GM18499 (cell line): ENCODE measurements around the gene ZNF467.

ENCODE experiments used
- ATAC-seq: cut with Tn5 transposase; IDR thresholded peaks from one replicate; pipeline ENCODE4 v1.9.1; 2021; ENCODE audit warnings: moderate number of reproducible peaks; ENCODE audit not compliant: insufficient read depth, unreplicated experiment

Gene ZNF467

DNA sequence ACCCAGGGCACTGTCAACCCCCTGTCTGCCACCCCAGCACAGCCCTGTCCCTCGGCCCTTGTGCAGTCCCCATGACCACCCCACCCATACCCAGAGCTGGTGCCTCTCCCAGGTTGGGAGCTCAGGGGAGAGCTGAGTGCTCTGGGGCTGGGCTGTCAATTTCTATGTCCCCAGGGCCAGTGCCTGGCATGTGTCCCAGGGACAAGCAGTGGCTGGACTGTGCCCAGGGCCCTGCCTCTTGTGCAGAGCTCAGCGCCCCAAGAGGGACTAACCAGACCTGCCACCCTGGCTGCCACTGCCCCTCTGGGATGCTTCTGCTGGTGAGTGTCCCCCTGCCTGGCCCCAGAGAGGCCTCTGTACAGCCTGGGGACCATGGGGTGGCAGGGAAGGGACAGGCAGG lies 35.8 kb upstream of the ZNF467 start:
- no peak for ATAC-seq

- no peak for ATAC-seq
These were observed 34.9 kb upstream of the ZNF467 start for GRCh38 chr7:149808311-149808710.

DNA sequence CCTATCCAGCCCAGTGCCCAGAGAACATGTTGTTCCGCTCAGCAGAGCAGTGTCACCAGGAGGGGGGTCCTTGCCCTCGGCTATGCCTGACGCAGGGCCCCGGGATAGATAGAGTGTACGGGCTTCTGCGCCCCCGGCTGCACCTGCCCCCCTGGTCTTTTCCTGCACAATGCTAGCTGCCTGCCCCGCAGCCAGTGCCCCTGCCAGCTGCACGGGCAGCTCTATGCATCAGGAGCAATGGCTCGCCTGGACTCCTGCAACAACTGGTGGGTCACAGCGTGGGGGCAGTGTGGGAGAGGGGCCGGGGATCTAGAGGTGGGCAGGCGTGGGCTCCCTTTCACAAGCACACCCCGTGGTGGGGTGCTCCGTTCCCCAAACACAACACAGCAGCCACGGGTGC lies 33.3 kb upstream of the ZNF467 start:
- no peak for ATAC-seq

DNA sequence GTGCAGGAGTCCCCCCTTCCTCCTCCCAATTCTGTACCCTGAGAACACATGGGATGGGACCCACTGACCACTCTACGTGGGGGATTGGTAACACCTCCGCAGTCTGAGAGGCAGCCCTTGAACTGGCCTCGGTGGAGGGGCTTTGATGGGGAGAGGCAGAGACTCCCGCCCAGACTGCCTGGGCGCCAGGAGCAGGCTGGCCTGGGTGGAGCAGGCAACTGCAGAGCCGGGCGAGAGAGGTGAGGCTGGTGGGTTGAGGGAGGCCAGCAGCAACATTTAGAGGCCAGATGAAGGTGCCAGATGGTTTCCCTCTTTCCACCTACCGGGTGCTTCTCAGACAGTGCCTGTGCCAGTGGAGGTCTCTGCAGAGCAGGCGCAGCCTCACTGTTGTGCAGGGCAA lies 30.7 kb upstream of the ZNF467 start:
- no peak for ATAC-seq

DNA sequence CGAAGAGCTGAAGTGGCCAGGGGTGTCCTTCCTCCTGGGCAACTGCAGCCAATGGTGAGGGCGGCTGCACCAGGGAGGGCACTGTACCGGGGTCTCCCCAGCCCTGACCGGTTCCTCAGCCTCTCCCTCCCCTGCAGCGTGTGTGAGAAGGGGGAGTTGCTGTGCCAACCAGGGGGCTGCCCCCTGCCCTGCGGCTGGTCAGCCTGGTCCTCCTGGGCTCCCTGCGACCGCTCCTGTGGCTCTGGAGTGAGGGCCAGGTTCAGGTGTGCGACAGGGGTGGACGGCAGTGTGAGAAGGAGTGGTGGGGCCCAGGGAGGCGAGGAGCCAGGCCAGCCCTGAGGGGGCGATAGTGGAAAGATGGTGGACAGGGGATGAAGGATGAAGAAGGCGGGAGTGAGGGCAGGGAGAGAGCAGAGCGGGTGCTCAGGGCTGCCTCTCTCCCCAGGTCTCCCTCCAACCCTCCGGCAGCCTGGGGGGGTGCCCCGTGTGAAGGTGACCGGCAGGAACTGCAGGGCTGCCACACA lies 30.2 kb upstream of the ZNF467 start:
- no peak for ATAC-seq

DNA sequence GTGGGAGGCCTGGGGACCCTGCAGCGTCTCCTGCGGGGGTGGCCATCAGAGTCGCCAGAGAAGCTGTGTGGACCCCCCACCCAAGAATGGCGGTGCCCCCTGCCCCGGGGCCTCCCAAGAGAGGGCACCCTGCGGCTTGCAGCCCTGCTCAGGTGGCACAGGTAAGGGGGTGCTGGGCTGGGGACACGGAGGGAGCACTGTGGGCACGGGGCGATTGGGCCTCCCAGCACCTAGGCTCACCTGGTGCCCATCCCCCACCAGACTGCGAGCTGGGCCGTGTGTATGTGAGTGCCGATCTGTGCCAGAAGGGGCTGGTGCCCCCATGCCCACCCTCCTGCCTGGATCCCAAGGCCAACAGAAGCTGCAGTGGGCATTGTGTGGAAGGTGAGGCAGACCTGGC lies 29.6 kb upstream of the ZNF467 start:
- ATAC-seq = no peak

DNA sequence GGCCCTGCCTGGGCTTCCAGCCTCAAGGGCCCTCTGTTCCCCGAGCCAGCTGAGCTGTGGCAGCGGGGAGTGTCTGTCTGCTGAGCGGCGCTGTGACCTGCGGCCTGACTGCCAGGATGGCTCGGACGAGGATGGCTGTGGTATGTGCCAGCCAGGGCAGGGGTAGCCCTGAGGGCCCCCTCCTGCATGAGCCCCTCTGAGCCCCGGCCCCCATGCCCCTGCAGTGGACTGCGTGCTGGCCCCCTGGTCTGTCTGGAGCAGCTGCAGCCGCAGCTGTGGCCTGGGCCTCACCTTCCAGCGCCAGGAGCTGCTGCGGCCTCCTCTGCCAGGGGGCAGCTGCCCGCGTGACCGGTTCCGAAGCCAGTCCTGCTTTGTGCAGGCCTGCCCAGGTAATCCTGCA lies 28.4 kb upstream of the ZNF467 start:
- ATAC-seq = no peak

- ATAC-seq = no peak
These were observed 27.7 kb upstream of the ZNF467 start for GRCh38 chr7:149801002-149801566.

- ATAC-seq = no peak
These were observed 26.8 kb upstream of the ZNF467 start for GRCh38 chr7:149800169-149800555.

DNA sequence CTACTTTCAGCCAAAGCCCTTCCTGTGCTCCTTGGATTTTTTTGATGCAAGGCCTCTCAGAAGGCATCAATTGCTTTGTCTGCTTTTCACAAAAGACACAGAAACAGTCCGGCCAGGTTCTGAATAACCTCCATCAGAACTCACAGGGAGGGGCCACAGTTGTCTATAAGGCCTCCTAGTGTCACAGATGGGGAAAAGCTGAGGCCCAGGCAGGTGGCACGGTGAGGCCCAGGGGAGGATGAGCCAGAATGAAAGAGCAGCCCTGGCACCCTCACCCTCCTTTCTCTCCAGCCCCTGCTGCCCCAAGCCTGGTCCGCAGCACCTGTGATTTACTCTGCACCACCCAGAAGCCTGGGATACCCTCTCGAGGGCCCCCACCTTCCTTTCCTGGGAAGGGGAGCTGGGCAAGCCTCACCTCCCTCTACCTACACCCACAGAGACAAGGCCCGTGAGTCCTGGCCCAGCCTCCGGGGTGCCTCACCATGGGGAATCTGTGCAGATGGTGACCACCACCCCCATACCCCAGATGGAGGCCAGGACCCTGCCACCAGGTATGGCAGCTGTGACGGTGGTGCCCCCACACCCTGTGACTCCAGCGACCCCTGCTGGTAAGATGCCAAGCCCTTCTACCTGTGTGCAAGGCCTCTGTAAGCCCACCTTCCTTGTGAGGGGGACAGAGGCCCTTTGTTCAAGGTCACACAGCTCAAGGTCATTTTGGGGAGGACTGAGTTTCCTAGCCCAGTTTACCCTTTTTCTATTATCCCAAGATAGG lies 26.2 kb upstream of the ZNF467 start:
- no peak for ATAC-seq

- ATAC-seq = no peak
These were observed 24.4 kb upstream of the ZNF467 start for GRCh38 chr7:149797771-149798170.

GRCh38 chr7:149796287-149796860 lies 23.0 kb upstream of the ZNF467 start:
- no peak for ATAC-seq

GRCh38 chr7:149795126-149795525 lies 21.7 kb upstream of the ZNF467 start:
- no peak for ATAC-seq

- no peak for ATAC-seq
These were observed 21.3 kb upstream of the ZNF467 start for GRCh38 chr7:149794661-149795060.

DNA sequence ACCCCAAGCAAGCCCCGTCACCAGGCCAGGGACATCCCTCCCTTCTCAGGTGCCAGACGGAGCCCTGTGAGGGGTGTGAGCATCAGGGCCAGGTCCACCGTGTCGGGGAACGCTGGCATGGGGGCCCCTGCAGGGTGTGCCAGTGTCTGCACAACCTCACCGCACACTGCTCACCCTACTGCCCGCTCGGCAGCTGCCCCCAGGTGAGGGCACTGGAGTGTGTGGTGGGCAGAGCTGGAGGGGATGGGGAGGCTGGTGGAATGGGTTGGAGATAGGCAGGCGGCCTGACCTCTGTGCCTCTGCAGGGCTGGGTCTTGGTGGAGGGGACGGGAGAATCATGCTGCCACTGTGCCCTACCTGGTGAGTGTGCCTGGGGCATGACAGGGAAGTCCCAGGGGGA lies 19.9 kb upstream of the ZNF467 start:
- ATAC-seq = no peak

GRCh38 chr7:149792220-149792595 lies 18.8 kb upstream of the ZNF467 start:
- no peak for ATAC-seq

GRCh38 chr7:149791411-149792219 lies 18.2 kb upstream of the ZNF467 start:
- ATAC-seq = no peak

GRCh38 chr7:149790754-149791360 lies 17.5 kb upstream of the ZNF467 start:
- no peak for ATAC-seq

- ATAC-seq = no peak
These were observed 16.8 kb upstream of the ZNF467 start for GRCh38 chr7:149790146-149790548.

DNA sequence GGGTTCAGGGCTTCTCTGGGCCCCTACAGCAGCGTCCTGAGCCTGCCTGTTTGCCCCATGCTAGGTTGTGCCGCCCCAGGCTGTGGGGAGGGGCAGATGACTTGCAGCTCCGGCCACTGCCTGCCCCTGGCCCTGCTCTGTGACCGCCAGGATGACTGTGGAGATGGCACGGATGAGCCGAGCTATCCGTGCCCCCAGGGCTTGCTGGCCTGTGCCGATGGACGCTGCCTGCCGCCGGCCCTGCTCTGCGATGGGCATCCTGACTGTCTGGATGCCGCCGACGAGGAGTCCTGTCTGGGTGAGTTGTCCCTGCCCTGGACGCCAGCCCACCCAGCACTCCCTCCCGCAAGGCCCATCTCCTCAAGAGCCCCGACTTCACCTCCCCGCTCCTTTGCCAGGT lies 15.7 kb upstream of the ZNF467 start:
- no peak for ATAC-seq
